Measurements from ENCODE around the gene KIF13A.
"Not testable (repeated sequence)": the region's sequence is repeated elsewhere in the genome, so short reads cannot be mapped to it uniquely, and the experiment has no call there.

Gene KIF13A

GRCh38 chr6:17785094-17785787, 202.2 kb downstream of the KIF13A start:
- DNase-seq (ENCODE audit: low read depth), result no peak

- no peak for DNase-seq (ENCODE audit: low read depth)
Measured at GRCh38 chr6:17780061-17780460, 207.4 kb downstream of the KIF13A start.

- DNase-seq (ENCODE audit: low read depth), result no peak
Measured at GRCh38 chr6:17771609-17772008, 215.8 kb downstream of the KIF13A start.

- DNase-seq (ENCODE audit: low read depth), result no peak
Measured at GRCh38 chr6:17768881-17769280, 218.6 kb downstream of the KIF13A start.

GRCh38 chr6:17768388-17768787, 219.0 kb downstream of the KIF13A start:
- DNase-seq (ENCODE audit: low read depth), result no peak

GRCh38 chr6:17762651-17763050, 224.8 kb downstream of the KIF13A start:
- DNase-seq (ENCODE audit: low read depth), result no peak

GRCh38 chr6:17758119-17758518, 229.3 kb downstream of the KIF13A start:
- DNase-seq (ENCODE audit: low read depth), result no peak

- DNase-seq (ENCODE audit: low read depth), result no peak
Measured at GRCh38 chr6:17754254-17754653, 233.2 kb downstream of the KIF13A start.

- not testable (repeated sequence) for DNase-seq (ENCODE audit: low read depth)
Measured at GRCh38 chr6:17745324-17745723, 242.1 kb downstream of the KIF13A start.

- DNase-seq (ENCODE audit: low read depth), result not testable (repeated sequence)
Measured at GRCh38 chr6:17744757-17745308, 242.6 kb downstream of the KIF13A start.

GRCh38 chr6:17744019-17744756, 243.2 kb downstream of the KIF13A start:
- no peak for DNase-seq (ENCODE audit: low read depth)

GRCh38 chr6:17741507-17741906, 245.9 kb downstream of the KIF13A start:
- no peak for DNase-seq (ENCODE audit: low read depth)

GRCh38 chr6:17740559-17741220, 246.7 kb downstream of the KIF13A start:
- DNase-seq (ENCODE audit: low read depth), result no peak

- DNase-seq (ENCODE audit: low read depth), result no peak
Measured at GRCh38 chr6:17737704-17738252, 249.7 kb downstream of the KIF13A start.

GRCh38 chr6:17735311-17735710, 252.1 kb downstream of the KIF13A start:
- not testable (repeated sequence) for DNase-seq (ENCODE audit: low read depth)

GRCh38 chr6:17730078-17730704, 257.2 kb downstream of the KIF13A start:
- no peak for DNase-seq (ENCODE audit: low read depth)

GRCh38 chr6:17729223-17730077, 258.0 kb downstream of the KIF13A start:
- DNase-seq (ENCODE audit: low read depth), result no peak

- no peak for DNase-seq (ENCODE audit: low read depth)
Measured at GRCh38 chr6:17728551-17729222, 258.7 kb downstream of the KIF13A start.

GRCh38 chr6:17725083-17725482, 262.4 kb downstream of the KIF13A start:
- DNase-seq (ENCODE audit: low read depth), result no peak

- DNase-seq (ENCODE audit: low read depth), result no peak
Measured at GRCh38 chr6:17724341-17724740, 263.1 kb downstream of the KIF13A start.
